Tibial nerve (tissue), 4 donors: ENCODE measurements around the gene NEU1. TPM values are rescaled to one million over a fixed set of nuclear protein-coding genes. Genes with fewer than 3 reads are reported as not detected.
A peak's percentile ranks its signal among the peaks of the same experiment; 100 is the strongest.
"Not testable (repeated sequence)": the region's sequence is repeated elsewhere in the genome, so short reads cannot be mapped to it uniquely, and the experiment has no call there.

ENCODE experiments used
- DNase-seq, 2 donors: peaks; one replicate each; pipeline ENCODE4 v3.0.0-alpha.2; 2019; ENCODE audit warnings: low spot score in 2 of 2
- H3K27ac ChIP-seq, 4 donors: fragments of 200-600 bp; sonication (generic) in 3 of 4; one replicate each; pipeline ENCODE4 v1.5.1; 2017 to 2019; ENCODE audit warnings: mild to moderate bottlenecking in 1 of 4
- H3K27me3 ChIP-seq, 2 donors: fragments of 200-600 bp; sonication (generic) in 1 of 2; one replicate each; pipeline versions ENCODE4 v1.5.1 to v1.6.0; 2017 to 2019
- H3K36me3 ChIP-seq, 3 donors: fragments of 200-600 bp; sonication (generic); one replicate each; pipeline ENCODE4 v1.5.1; 2018 to 2019
- H3K4me1 ChIP-seq, 4 donors: fragments of 200-600 bp; sonication (generic) in 3 of 4; one replicate each; pipeline ENCODE4 v1.5.1; 2017 to 2019
- H3K4me3 ChIP-seq, 4 donors: fragments of 200-600 bp; sonication (generic) in 3 of 4; one replicate each; pipeline ENCODE4 v1.5.1; 2017 to 2019; ENCODE audit warnings: mild to moderate bottlenecking in 1 of 4, moderate library complexity in 1 of 4
- H3K9me3 ChIP-seq, 4 donors: fragments of 200-600 bp; sonication (generic) in 3 of 4; one replicate each; pipeline ENCODE4 v1.5.1; 2017 to 2019
- EP300 ChIP-seq, 2 donors: sonication (generic); formaldehyde crosslinking; IDR thresholded peaks; one replicate each; pipeline ENCODE4 v1.6.1; 2017; ENCODE audit warnings: antibody characterized with exemption in 2 of 2, mild to moderate bottlenecking in 1 of 2
- POLR2A ChIP-seq, 2 donors: fragments of 450-650 bp; IDR thresholded peaks; one replicate each; pipeline ENCODE4 v1.6.1; 2017; ENCODE audit warnings: antibody characterized with exemption in 2 of 2, mild to moderate bottlenecking in 2 of 2, moderate library complexity in 2 of 2
- WGBS, 2 donors: methylation state at CpG; one replicate each; pipeline ENCODE4 v1.1.5; 2018; 5-methylcytosine and 5-hydroxymethylcytosine counted together
- small RNA-seq: library from RNA; depleted of rRNA; stranded (forward); fragments of <200 nt; gene quantifications from one replicate; pipeline ENCODE3, GENCODE V24; 2016
- total RNA-seq, 4 donors: library from RNA; depleted of rRNA; stranded (reverse); fragments of >200 nt; gene quantifications; one replicate each; pipeline ENCODE4 v1.1.0, GENCODE V29; 2016
- TF ChIP-seq, protein P1 (sequence below), 5 experiments: fragments of 200-600 bp in 3 of 5; fragments of 450-650 bp in 2 of 5; sonication (generic) in 3 of 5; IDR thresholded peaks; one replicate each; pipeline ENCODE4 v1.5.1; 2016 to 2019; ENCODE audit warnings: antibody characterized with exemption in 5 of 5, mild to moderate bottlenecking in 3 of 5, moderate library complexity in 2 of 5

The NEU1 gene
- total RNA-seq, 4 donors from 2014 or later: 25.8 to 44.6 (median 33.8) TPM

DNA sequence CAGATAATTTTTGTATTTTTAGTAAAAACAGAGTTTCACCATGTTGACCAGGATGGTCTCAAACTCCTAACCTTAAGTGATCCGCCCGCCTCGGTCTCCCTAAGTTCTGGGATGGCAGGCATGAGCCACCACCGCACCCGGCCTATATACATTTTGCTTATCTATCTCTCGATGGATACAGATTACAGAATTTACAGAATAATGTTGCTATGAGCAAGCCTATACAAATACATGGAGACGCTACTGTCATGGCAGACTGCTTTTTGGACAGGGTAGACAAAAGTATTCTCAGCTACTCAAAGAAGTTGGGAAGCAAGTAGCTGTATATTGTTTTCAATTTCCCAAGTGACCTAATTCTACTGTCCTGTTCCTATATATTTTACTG is 49.2 kb downstream of the NEU1 start:
- TF ChIP-seq, protein P1, sequence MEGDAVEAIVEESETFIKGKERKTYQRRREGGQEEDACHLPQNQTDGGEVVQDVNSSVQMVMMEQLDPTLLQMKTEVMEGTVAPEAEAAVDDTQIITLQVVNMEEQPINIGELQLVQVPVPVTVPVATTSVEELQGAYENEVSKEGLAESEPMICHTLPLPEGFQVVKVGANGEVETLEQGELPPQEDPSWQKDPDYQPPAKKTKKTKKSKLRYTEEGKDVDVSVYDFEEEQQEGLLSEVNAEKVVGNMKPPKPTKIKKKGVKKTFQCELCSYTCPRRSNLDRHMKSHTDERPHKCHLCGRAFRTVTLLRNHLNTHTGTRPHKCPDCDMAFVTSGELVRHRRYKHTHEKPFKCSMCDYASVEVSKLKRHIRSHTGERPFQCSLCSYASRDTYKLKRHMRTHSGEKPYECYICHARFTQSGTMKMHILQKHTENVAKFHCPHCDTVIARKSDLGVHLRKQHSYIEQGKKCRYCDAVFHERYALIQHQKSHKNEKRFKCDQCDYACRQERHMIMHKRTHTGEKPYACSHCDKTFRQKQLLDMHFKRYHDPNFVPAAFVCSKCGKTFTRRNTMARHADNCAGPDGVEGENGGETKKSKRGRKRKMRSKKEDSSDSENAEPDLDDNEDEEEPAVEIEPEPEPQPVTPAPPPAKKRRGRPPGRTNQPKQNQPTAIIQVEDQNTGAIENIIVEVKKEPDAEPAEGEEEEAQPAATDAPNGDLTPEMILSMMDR (IDR thresholded peaks at IDR 0.05): no peak
- TF ChIP-seq POLR2A (IDR thresholded peaks at IDR 0.05) (no peak), EP300 (IDR thresholded peaks at IDR 0.05) (no peak)
- peak overlapping the region in 1 of 4 donors; percentile 71 for H3K4me3 ChIP-seq
- no peaks in the 10 kb centered on the region for H3K9me3 ChIP-seq
- peaks cover 0 to 24% (median 19%) of the 10 kb centered on the region in 4 donors for H3K4me1 ChIP-seq
- peaks cover 0 to 17% (median 0%) of the 10 kb centered on the region in 3 donors for H3K36me3 ChIP-seq
- peak overlapping the region; percentile 96 to 100 (median 98) for H3K27ac ChIP-seq
- no peak for DNase-seq
- 97 to 98% methylated on average over 7 of the region's 7 CpGs for WGBS, 2 donors
- H3K27me3 ChIP-seq: no peaks in the 10 kb centered on the region

GRCh38 chr6:31811645-31812044 is 51.0 kb downstream of the NEU1 start:
- H3K4me3 ChIP-seq: no peak overlapping the region
- 94% methylated on average over 12 of the region's 12 CpGs for WGBS, 2 donors
- no peak for DNase-seq
- H3K27me3 ChIP-seq: no peaks in the 10 kb centered on the region
- H3K36me3 ChIP-seq: peaks cover 0 to 17% (median 0%) of the 10 kb centered on the region in 3 donors
- H3K9me3 ChIP-seq: no peaks in the 10 kb centered on the region
- H3K27ac ChIP-seq: no peak overlapping the region
- TF ChIP-seq, protein P1 (IDR thresholded peaks at IDR 0.05): no peak
- TF ChIP-seq POLR2A (IDR thresholded peaks at IDR 0.05) (no peak), EP300 (IDR thresholded peaks at IDR 0.05) (no peak)
- H3K4me1 ChIP-seq: peaks cover 0 to 23% (median 14%) of the 10 kb centered on the region in 4 donors

DNA sequence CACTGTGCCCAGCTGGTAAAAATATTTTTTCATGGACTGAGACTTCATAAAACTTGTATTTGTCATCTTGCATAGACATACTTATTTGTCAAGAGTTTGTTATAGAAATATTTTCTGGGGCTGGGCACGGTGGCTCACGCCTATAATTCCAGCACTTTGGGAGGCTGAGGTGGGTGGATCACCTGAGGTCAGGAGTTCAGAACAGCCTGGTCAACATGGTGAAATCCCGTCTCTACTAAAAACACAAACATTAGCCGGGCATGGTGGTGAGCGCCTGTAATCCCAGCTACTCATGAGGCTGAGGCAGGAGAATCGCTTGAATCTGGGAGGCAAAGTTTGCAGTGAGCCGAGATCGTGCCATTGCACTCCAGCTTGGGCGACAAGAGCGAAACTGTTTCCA is 54.0 kb downstream of the NEU1 start:
- 88 to 92% methylated on average over 10 of the region's 10 CpGs for WGBS, 2 donors

More for the DNA sequence above, 54.0 kb downstream of the NEU1 start:
- not testable (repeated sequence) for DNase-seq, H3K9me3 ChIP-seq, H3K27me3 ChIP-seq, H3K4me3 ChIP-seq, H3K27ac ChIP-seq
- Histone ChIP-seq H3K4me1 (peaks cover 0 to 34% (median 12%) of the 10 kb centered on the region in 4 donors), H3K36me3 (peaks cover 0 to 24% (median 0%) of the 10 kb centered on the region in 3 donors)

Small RNA genes lying within 50 kb of the gene (small RNA-seq; reads per million reads assigned to genes)
- 928 reads per million, percentile 98 among the genes with 10 or more reads in this experiment for gene SNORD48
- gene SNORD52: not detected

Other genes starting within 250 kb of the NEU1 start
- 10 to 100 TPM; 27.1 to 66.3 (median 50.4) TPM for gene AIF1, start 247.6 kb downstream of the NEU1 start, total RNA-seq
- 100 to 1,000 TPM in 2 of 4 donors, 10 to 100 TPM in 2; 71.4 to 113 (median 88.0) TPM for gene PRRC2A, start 242.1 kb downstream of the NEU1 start, total RNA-seq
- gene BAG6, start 210.2 kb downstream of the NEU1 start, total RNA-seq: 100 to 1,000 TPM; 189 to 228 (median 210) TPM
- gene APOM, start 206.9 kb downstream of the NEU1 start, total RNA-seq: 1 to 10 TPM in 1 of 4 donors, under 1 TPM in 2, not detected in 1; 0.63 to 2.0 (median 0.90) TPM
- gene C6orf47, start 202.0 kb downstream of the NEU1 start, total RNA-seq: 10 to 100 TPM; 13.8 to 23.3 (median 20.5) TPM
- 10 to 100 TPM; 18.8 to 30.0 (median 26.5) TPM for gene GPANK1, start 197.8 kb downstream of the NEU1 start, total RNA-seq
- gene CSNK2B, start 196.7 kb downstream of the NEU1 start, total RNA-seq: 100 to 1,000 TPM; 183 to 207 (median 188) TPM
- 10 to 100 TPM in 2 of 4 donors, 1 to 10 TPM in 2; 7.6 to 13.0 (median 9.8) TPM for gene LY6G5B, start 192.8 kb downstream of the NEU1 start, total RNA-seq
- gene LY6G5C, start 181.8 kb downstream of the NEU1 start, total RNA-seq: under 1 TPM in 1 of 4 donors, not detected in 3; 0.84 TPM
- 10 to 100 TPM; 37.1 to 62.1 (median 49.9) TPM for gene ABHD16A, start 159.5 kb downstream of the NEU1 start, total RNA-seq
- not detected for gene LY6G6F, start 156.0 kb downstream of the NEU1 start, total RNA-seq
- not detected for gene LY6G6D, start 147.5 kb downstream of the NEU1 start, total RNA-seq
- gene LY6G6C, start 141.1 kb downstream of the NEU1 start, total RNA-seq: not detected
- gene MPIG6B, start 139.4 kb downstream of the NEU1 start, total RNA-seq: not detected
- 100 to 1,000 TPM; 134 to 193 (median 166) TPM for gene DDAH2, start 133.5 kb downstream of the NEU1 start, total RNA-seq
- gene CLIC1, start 126.3 kb downstream of the NEU1 start, total RNA-seq: 100 to 1,000 TPM; 216 to 341 (median 246) TPM
- 10 to 100 TPM; 12.2 to 25.5 (median 18.4) TPM for gene MSH5, start 122.8 kb downstream of the NEU1 start, total RNA-seq
- gene SAPCD1, start 100.2 kb downstream of the NEU1 start, total RNA-seq: 1 to 10 TPM in 3 of 4 donors, not detected in 1; 1.5 to 5.5 (median 4.8) TPM
- gene VWA7, start 85.5 kb downstream of the NEU1 start, total RNA-seq: under 1 TPM; 0.21 to 0.66 (median 0.35) TPM
- 10 to 100 TPM; 40.8 to 58.6 (median 50.1) TPM for gene VARS1, start 67.1 kb downstream of the NEU1 start, total RNA-seq
- gene LSM2, start 55.9 kb downstream of the NEU1 start, total RNA-seq: 10 to 100 TPM; 23.9 to 31.8 (median 28.4) TPM
- 1 to 10 TPM in 2 of 4 donors, under 1 TPM in 2; 0.20 to 2.4 (median 1.2) TPM for gene HSPA1L, start 47.5 kb downstream of the NEU1 start, total RNA-seq
- gene HSPA1A, start 47.3 kb downstream of the NEU1 start, total RNA-seq: 100 to 1,000 TPM; 170 to 304 (median 221) TPM
- 100 to 1,000 TPM; 134 to 186 (median 168) TPM for gene HSPA1B, start 35.1 kb downstream of the NEU1 start, total RNA-seq
- gene SLC44A4, start 16.2 kb upstream of the NEU1 start, total RNA-seq: under 1 TPM in 3 of 4 donors, not detected in 1; 0.22 to 0.84 (median 0.59) TPM
- gene EHMT2, start 34.9 kb upstream of the NEU1 start, total RNA-seq: 10 to 100 TPM; 38.2 to 63.9 (median 46.8) TPM
- gene ZBTB12, start 39.3 kb upstream of the NEU1 start, total RNA-seq: 1 to 10 TPM in 3 of 4 donors, under 1 TPM in 1; 0.63 to 3.5 (median 2.9) TPM
- gene C2, start 64.9 kb upstream of the NEU1 start, total RNA-seq: 10 to 100 TPM in 1 of 4 donors, 1 to 10 TPM in 3; 4.6 to 17.4 (median 6.1) TPM
- 10 to 100 TPM; 15.7 to 66.5 (median 26.2) TPM for gene CFB, start 83.3 kb upstream of the NEU1 start, total RNA-seq
- gene NELFE, start 96.2 kb upstream of the NEU1 start, total RNA-seq: 100 to 1,000 TPM in 1 of 4 donors, 10 to 100 TPM in 3; 74.1 to 101 (median 88.6) TPM
- 10 to 100 TPM; 47.1 to 83.1 (median 48.2) TPM for gene SKIC2, start 96.4 kb upstream of the NEU1 start, total RNA-seq
- 10 to 100 TPM; 16.2 to 46.1 (median 34.3) TPM for gene DXO, start 109.3 kb upstream of the NEU1 start, total RNA-seq
- 100 to 1,000 TPM; 230 to 361 (median 258) TPM for gene C4A, start 119.2 kb upstream of the NEU1 start, total RNA-seq
- gene C4B, start 152.0 kb upstream of the NEU1 start, total RNA-seq: 100 to 1,000 TPM; 266 to 420 (median 299) TPM
- gene CYP21A2, start 175.6 kb upstream of the NEU1 start, total RNA-seq: 10 to 100 TPM in 1 of 4 donors, 1 to 10 TPM in 3; 1.0 to 15.3 (median 3.9) TPM
- gene TNXB, start 246.5 kb upstream of the NEU1 start, total RNA-seq: 100 to 1,000 TPM; 231 to 547 (median 297) TPM